SKM-1 (cell line): ENCODE measurements around the gene ZNF354C.

Experiments used
- DNase-seq: peaks from one replicate; lab custom pipeline; 2025; ENCODE audit not compliant: unreplicated experiment; lab: John Stamatoyannopoulos, UW

Gene ZNF354C

GRCh38 chr5:179127136-179128040, 67.2 kb downstream of the ZNF354C start:
- no peak for DNase-seq

GRCh38 chr5:179128041-179128365, 67.8 kb downstream of the ZNF354C start:
- DNase-seq: no peak

DNA sequence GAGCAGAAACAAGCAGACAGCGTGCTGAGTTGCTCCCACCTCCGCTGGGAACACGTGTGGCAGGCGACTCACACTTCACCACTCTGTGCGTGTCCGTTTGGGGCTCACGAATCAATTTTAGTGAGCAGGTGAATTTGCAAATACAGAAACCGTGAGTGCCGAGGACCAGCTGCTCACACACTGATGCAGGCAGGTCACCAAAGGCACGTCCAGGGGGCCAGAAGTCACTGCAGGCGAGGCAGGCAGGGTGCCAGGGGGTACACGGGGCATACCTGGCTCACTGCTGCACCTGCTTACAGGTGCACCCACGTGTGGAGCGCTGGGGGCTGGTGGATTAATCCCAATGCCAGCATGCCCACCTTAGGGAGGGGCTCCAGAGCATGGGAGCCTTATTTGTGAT, 68.8 kb downstream of the ZNF354C start:
- DNase-seq: no peak

DNA sequence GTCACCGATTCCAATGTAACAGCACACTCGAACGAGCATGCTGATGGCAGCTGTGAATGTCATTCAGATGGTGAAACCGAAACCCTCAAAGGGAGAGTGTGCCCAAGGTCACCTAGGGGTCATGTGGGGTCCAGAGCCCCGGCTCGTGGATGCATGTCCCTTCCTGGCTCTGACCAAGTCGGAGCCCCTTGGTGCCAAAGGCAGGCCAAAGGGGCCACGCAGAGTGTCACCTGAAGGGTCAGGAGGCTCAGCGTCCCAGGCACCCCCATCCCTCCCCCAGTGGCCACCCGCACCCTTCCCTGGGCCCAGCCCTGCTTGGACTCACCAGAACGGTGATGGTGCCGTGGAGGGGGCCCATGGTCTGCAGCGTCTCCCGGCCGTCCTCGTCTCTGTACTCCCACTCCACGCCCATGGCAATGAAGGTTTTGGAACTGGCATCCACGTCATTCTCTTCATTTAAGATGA, 69.5 kb downstream of the ZNF354C start:
- DNase-seq: no peak

- no peak for DNase-seq
Measured at GRCh38 chr5:179130101-179130681, 70.0 kb downstream of the ZNF354C start.

DNA sequence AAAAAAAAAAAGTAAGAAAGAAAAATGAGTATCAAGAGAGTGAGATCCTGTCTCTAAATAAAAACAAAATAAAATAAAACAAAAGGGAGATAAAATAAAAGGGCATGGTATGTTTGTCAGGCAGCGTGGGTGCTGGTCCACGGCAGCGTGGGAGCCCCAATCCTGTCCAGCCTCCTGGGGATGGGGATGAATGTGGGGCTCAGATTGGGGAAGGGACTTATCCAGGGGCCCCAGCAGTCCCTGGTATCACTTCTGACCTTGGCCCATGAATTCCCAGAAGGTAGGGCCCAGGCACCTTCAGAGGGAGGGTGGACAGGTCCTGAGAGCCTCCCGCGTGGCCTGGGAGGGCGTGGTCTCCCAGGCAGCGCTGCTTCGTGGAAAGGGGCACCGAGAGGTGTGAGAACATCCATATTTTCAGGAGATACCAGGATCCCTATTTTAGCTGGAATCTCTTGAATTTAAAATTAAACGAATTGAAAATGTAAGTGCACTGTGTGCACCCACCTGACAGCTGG, 71.2 kb downstream of the ZNF354C start:
- DNase-seq: no peak

GRCh38 chr5:179131886-179132585, 71.9 kb downstream of the ZNF354C start:
- DNase-seq: no peak

GRCh38 chr5:179132586-179133355, 72.6 kb downstream of the ZNF354C start:
- DNase-seq: no peak
